Measurements from ENCODE around the gene MCHR2. TPM values are rescaled to one million over a fixed set of nuclear protein-coding genes. Genes with fewer than 3 reads are reported as not detected.
A peak's percentile ranks its signal among the peaks of the same experiment; 100 is the strongest.
"Not testable (repeated sequence)": the region's sequence is repeated elsewhere in the genome, so short reads cannot be mapped to it uniquely, and the experiment has no call there.

The MCHR2 gene
- total RNA-seq (2021) (not detected in 2 replicates), Bru-seq, nascent RNA (percentile 6 among the genes with signal in this experiment), BruChase-seq, experiment 1, labeled RNA remaining after a 2-hour chase (percentile 1 among the genes with signal in this experiment), BruChase-seq, experiment 2, labeled RNA remaining after a 6-hour chase (percentile 8 among the genes with signal in this experiment)
- long read RNA-seq: 0 reads

- H3K27me3 ChIP-seq (replicated peaks; ENCODE audit: insufficient read depth, low read depth, low read length, poor library complexity): peaks cover 34% of the 10 kb centered on the region
- no peaks in the 10 kb centered on the region for H3K9me3 ChIP-seq (ENCODE audit: low read depth, low read length, poor library complexity, severe bottlenecking)
- ChIA-PET CTCF (no interaction called here), POLR2A (ENCODE audit: low non-redundant PET) (no interaction called here)
- no TSS peak for BruUV-seq (replicated peaks)
- H3K36me3 ChIP-seq (ENCODE audit: insufficient read depth, low read length, poor library complexity, severe bottlenecking): no peaks in the 10 kb centered on the region
- H3K27ac ChIP-seq (ENCODE audit: low read depth, low read length, poor library complexity, severe bottlenecking): no peak within 1 kb of the TSS
- DNase-seq (ENCODE audit: low spot score): no peak
- H3K4me3 ChIP-seq (ENCODE audit: low read depth, low read length, poor library complexity, severe bottlenecking): peak within 1 kb of the TSS; percentile 25
- no peaks in the 10 kb centered on the region for H3K4me1 ChIP-seq (ENCODE audit: insufficient read depth, low read length, poor library complexity, severe bottlenecking)
- TF ChIP-seq CTCF (conservative IDR thresholded peaks at IDR 0.05; ENCODE audit: low read depth, low read length): no peak
- peak; percentile 37 for TF ChIP-seq EZH2 (IDR thresholded peaks at IDR 0.05; ENCODE audit: borderline replicate concordance, low read depth, low read length, poor library complexity, severe bottlenecking)
- intact Hi-C loops (cut with micrococcal nuclease; ENCODE audit: unreplicated experiment): no loop called here
Measured at GRCh38 chr6:99993533-99994251, at the start of gene MCHR2. Gene MCHR2, minus strand, starts transcription at chr6:99994223. Its CDS starts 38,076 bp downstream, at chr6:99956147.

- BruUV-seq (replicated peaks); DNase-seq (ENCODE audit: low spot score); H3K36me3 ChIP-seq (ENCODE audit: insufficient read depth, low read length, poor library complexity, severe bottlenecking); CTCF ChIA-PET; POLR2A ChIA-PET (ENCODE audit: low non-redundant PET); H3K4me3 ChIP-seq (ENCODE audit: low read depth, low read length, poor library complexity, severe bottlenecking); H3K27me3 ChIP-seq (replicated peaks; ENCODE audit: insufficient read depth, low read depth, low read length, poor library complexity); H3K27ac ChIP-seq (ENCODE audit: low read depth, low read length, poor library complexity, severe bottlenecking); H3K9me3 ChIP-seq (ENCODE audit: low read depth, low read length, poor library complexity, severe bottlenecking); H3K4me1 ChIP-seq (ENCODE audit: insufficient read depth, low read length, poor library complexity, severe bottlenecking); intact Hi-C loops (cut with micrococcal nuclease; ENCODE audit: unreplicated experiment): not testable (repeated sequence)
Measured at GRCh38 chr6:100038546-100038945, 44.5 kb upstream of the MCHR2 start.

GRCh38 chr6:100035873-100036653, 42.0 kb upstream of the MCHR2 start:
- ChIA-PET POLR2A (ENCODE audit: low non-redundant PET) (no interaction called here), CTCF (no interaction called here)
- H3K27me3 ChIP-seq (replicated peaks; ENCODE audit: insufficient read depth, low read depth, low read length, poor library complexity): no peaks in the 10 kb centered on the region
- intact Hi-C loops (cut with micrococcal nuclease; ENCODE audit: unreplicated experiment): no loop called here
- no peaks in the 10 kb centered on the region for H3K36me3 ChIP-seq (ENCODE audit: insufficient read depth, low read length, poor library complexity, severe bottlenecking)
- TF ChIP-seq EZH2 (IDR thresholded peaks at IDR 0.05; ENCODE audit: borderline replicate concordance, low read depth, low read length, poor library complexity, severe bottlenecking) (no peak), CTCF (conservative IDR thresholded peaks at IDR 0.05; ENCODE audit: low read depth, low read length) (no peak)
- no peak overlapping the region for H3K4me3 ChIP-seq (ENCODE audit: low read depth, low read length, poor library complexity, severe bottlenecking)
- peak; percentile 1 for DNase-seq (ENCODE audit: low spot score)
- H3K4me1 ChIP-seq (ENCODE audit: insufficient read depth, low read length, poor library complexity, severe bottlenecking): no peaks in the 10 kb centered on the region
- H3K27ac ChIP-seq (ENCODE audit: low read depth, low read length, poor library complexity, severe bottlenecking): no peak overlapping the region
- BruUV-seq (replicated peaks): no TSS peak
- H3K9me3 ChIP-seq (ENCODE audit: low read depth, low read length, poor library complexity, severe bottlenecking): no peaks in the 10 kb centered on the region

Measured in A673 (cell line).